CD14-positive monocyte (primary cell): ENCODE measurements around the gene MYZAP. TPM values are rescaled to one million over a fixed set of nuclear protein-coding genes. Genes with fewer than 3 reads are reported as not detected.

Source experiments
- DNase-seq, 3 donors: peaks; one replicate each; pipeline ENCODE4 v3.0.0-alpha.2; 2011 to 2022
- H2AFZ ChIP-seq: 2 replicates; pipeline ENCODE4 v1.6.0; 2012; ENCODE audit warnings: mild to moderate bottlenecking, low read depth, low read length, inconsistent platforms; ENCODE audit not compliant: insufficient read depth, poor library complexity, severe bottlenecking
- H3K27ac ChIP-seq, 2 donors: 1 replicate in 1 of 2; 2 replicates in 1 of 2; pipeline ENCODE4 v1.5.1; 2012 to 2013; ENCODE audit warnings: low read length in 2 of 2, control low read depth in 1 of 2, inconsistent platforms in 1 of 2, low read depth in 1 of 2, mild to moderate bottlenecking in 1 of 2
- H3K27me3 ChIP-seq, 2 donors: one replicate each; pipeline versions ENCODE4 v1.6.0 to v1.6.1; 2011 to 2013; ENCODE audit warnings: low read length in 2 of 2; ENCODE audit not compliant: control insufficient read depth in 2 of 2, insufficient read depth in 2 of 2
- H3K36me3 ChIP-seq, 2 donors: replicated peaks in 1 of 2; 1 replicate in 1 of 2; 2 replicates in 1 of 2; pipeline versions ENCODE4 v1.5.1 to v1.6.1; 2012 to 2013; ENCODE audit warnings: low read length in 2 of 2, control low read depth in 1 of 2, inconsistent platforms in 1 of 2, mild to moderate bottlenecking in 1 of 2; ENCODE audit not compliant: insufficient read depth in 2 of 2, control insufficient read depth in 1 of 2
- H3K4me1 ChIP-seq, 2 donors: 1 replicate in 1 of 2; 2 replicates in 1 of 2; pipeline versions ENCODE4 v1.5.1 to v1.6.1; 2012 to 2013; ENCODE audit warnings: low read length in 2 of 2, control low read depth in 1 of 2, inconsistent platforms in 1 of 2, mild to moderate bottlenecking in 1 of 2, moderate library complexity in 1 of 2; ENCODE audit not compliant: insufficient read depth in 2 of 2, control insufficient read depth in 1 of 2
- H3K4me2 ChIP-seq: replicated peaks from 2 replicates; pipeline ENCODE3; 2012; ENCODE audit warnings: low read length, moderate library complexity, mild to moderate bottlenecking; ENCODE audit not compliant: poor library complexity, severe bottlenecking; ENCODE audit errors: extremely low read depth
- H3K4me3 ChIP-seq, 3 experiments: fragments of 200-600 bp in 1 of 3; sonication (generic) in 1 of 3; replicated peaks in 1 of 3; 1 replicate in 2 of 3; 2 replicates in 1 of 3; pipeline ENCODE4 v1.5.1; 2011 to 2013; ENCODE audit warnings: low read length in 3 of 3, mild to moderate bottlenecking in 3 of 3, control low read depth in 2 of 3, low read depth in 2 of 3, inconsistent platforms in 1 of 3, moderate library complexity in 1 of 3
- H3K79me2 ChIP-seq: 2 replicates; pipeline ENCODE4 v1.6.0; 2012; ENCODE audit warnings: mild to moderate bottlenecking, control low read depth, inconsistent platforms, low read length, moderate library complexity; ENCODE audit not compliant: insufficient read depth
- H3K9ac ChIP-seq: 2 replicates; pipeline ENCODE4 v1.6.0; 2017; ENCODE audit warnings: low read length, mild to moderate bottlenecking; ENCODE audit not compliant: insufficient read depth, poor library complexity, severe bottlenecking
- H3K9me3 ChIP-seq, 2 donors: replicated peaks in 1 of 2; 1 replicate in 1 of 2; 2 replicates in 1 of 2; pipeline versions ENCODE4 v1.5.1 to v1.6.1; 2012 to 2013; ENCODE audit warnings: low read length in 2 of 2, control low read depth in 1 of 2; ENCODE audit not compliant: control insufficient read depth in 1 of 2, insufficient read depth in 1 of 2
- H4K20me1 ChIP-seq: 2 replicates; pipeline ENCODE4 v1.6.0; 2012; ENCODE audit warnings: mild to moderate bottlenecking, low read length, control low read depth, moderate library complexity; ENCODE audit not compliant: insufficient read depth
- H3K27ac Mint-ChIP-seq, 7 donors: one replicate each; pipeline ENCODE4 v1.8.0; 2020; ENCODE audit warnings: mild to moderate bottlenecking in 7 of 7, mixed read lengths in 7 of 7, moderate library complexity in 6 of 7, inconsistent platforms in 2 of 7
- H3K27me3 Mint-ChIP-seq, 3 donors: one replicate each; pipeline ENCODE4 v1.8.0; 2021 to 2022; ENCODE audit warnings: low read depth in 3 of 3, mild to moderate bottlenecking in 3 of 3, mixed read lengths in 3 of 3, moderate library complexity in 3 of 3, inconsistent platforms in 1 of 3
- H3K36me3 Mint-ChIP-seq, 2 donors: one replicate each; pipeline ENCODE4 v1.8.0; 2020; ENCODE audit warnings: mixed read lengths in 2 of 2, inconsistent platforms in 1 of 2, mild to moderate bottlenecking in 1 of 2
- H3K4me1 Mint-ChIP-seq: one replicate; pipeline ENCODE4 v1.8.0; 2020; ENCODE audit warnings: mild to moderate bottlenecking, mixed read lengths
- H3K4me3 Mint-ChIP-seq, 2 donors: one replicate each; pipeline ENCODE4 v1.8.0; 2020; ENCODE audit warnings: mild to moderate bottlenecking in 2 of 2, mixed read lengths in 2 of 2, moderate library complexity in 1 of 2
- H3K9me3 Mint-ChIP-seq, 7 donors: one replicate each; pipeline ENCODE4 v1.8.0; 2020 to 2022; ENCODE audit warnings: mixed read lengths in 7 of 7, mild to moderate bottlenecking in 6 of 7, moderate library complexity in 6 of 7, inconsistent platforms in 2 of 7
- WGBS: methylation state at CpG from one replicate; pipeline ENCODE4 v1.1.5; 2013; ENCODE audit warnings: missing lambda C conversion rate; ENCODE audit not compliant: insufficient coverage; 5-methylcytosine and 5-hydroxymethylcytosine counted together
- intact Hi-C, 2 donors: fragments of 100-400 bp; cut with micrococcal nuclease; formaldehyde crosslinking; loops; one replicate each; pipeline versions ENCODE4 v1.15.0 to v1.15.1; 2023
- polyA plus RNA-seq, 3 donors: library from polyadenylated mRNA; depleted of rRNA in 1 of 3; unstranded in 2 of 3; stranded (reverse) in 1 of 3; fragments of 300-500 nt in 2 of 3; fragments of >200 nt in 1 of 3; fragmentation: Illumina TruSeq in 2 of 3; gene quantifications; 1 replicate in 2 of 3; 2 replicates in 1 of 3; pipeline ENCODE4 v1.2.3, GENCODE V29; 2012 to 2021
- TF ChIP-seq, protein P1 (sequence below): fragments of 200-600 bp; IDR thresholded peaks from one replicate; pipeline ENCODE4 v1.8.0; 2022; ENCODE audit warnings: antibody characterized with exemption, mild to moderate bottlenecking

Gene MYZAP
- polyA plus RNA-seq, 3 donors, result 0.12 to 0.13 TPM; not detected in 1

DNA sequence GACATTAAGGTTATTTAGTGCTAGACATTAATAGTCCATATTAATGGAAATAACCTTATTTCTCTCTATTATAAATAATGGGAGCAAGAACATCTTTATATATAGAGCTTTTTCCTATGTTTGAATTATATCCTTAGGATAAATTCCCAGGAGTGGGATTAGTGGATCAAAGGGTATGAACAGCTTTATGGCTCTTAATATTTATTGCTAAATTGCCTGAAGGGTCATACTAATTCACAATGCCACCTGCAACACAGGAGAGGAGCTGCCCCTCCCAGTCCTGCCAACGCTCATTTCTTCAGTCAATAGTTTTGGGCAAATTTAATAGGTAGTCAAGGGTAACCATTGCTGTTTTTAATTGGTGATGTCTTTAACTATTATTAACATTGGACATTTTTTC lies 65.9 kb downstream of the MYZAP start:
- H3K27me3 Mint-ChIP-seq, result peaks cover 1 to 5% (median 2%) of the 10 kb centered on the region in 3 donors
- Histone ChIP-seq H3K27me3 (no peaks in the 10 kb centered on the region), H3K4me3 (no peak overlapping the region), H3K4me2 (no peak overlapping the region), H4K20me1 (no peaks in the 10 kb centered on the region), H3K36me3 (no peaks in the 10 kb centered on the region), H3K27ac (no peak overlapping the region), H3K4me1 (no peaks in the 10 kb centered on the region), H3K9me3 (no peaks in the 10 kb centered on the region), H2AFZ (no peak overlapping the region), H3K9ac (no peak overlapping the region), H3K79me2 (no peaks in the 10 kb centered on the region)
- H3K27ac Mint-ChIP-seq, result no peak overlapping the region
- intact Hi-C loops, result loop anchor here in 1 of 2 donors (10.0 kb wide), 1 partner anchor 103 kb away; no protein-coding TSS in a partner anchor
- no peaks in the 10 kb centered on the region for H3K9me3 Mint-ChIP-seq
- no peaks in the 10 kb centered on the region for H3K4me1 Mint-ChIP-seq
- DNase-seq, result no peak
- TF ChIP-seq, protein P1, sequence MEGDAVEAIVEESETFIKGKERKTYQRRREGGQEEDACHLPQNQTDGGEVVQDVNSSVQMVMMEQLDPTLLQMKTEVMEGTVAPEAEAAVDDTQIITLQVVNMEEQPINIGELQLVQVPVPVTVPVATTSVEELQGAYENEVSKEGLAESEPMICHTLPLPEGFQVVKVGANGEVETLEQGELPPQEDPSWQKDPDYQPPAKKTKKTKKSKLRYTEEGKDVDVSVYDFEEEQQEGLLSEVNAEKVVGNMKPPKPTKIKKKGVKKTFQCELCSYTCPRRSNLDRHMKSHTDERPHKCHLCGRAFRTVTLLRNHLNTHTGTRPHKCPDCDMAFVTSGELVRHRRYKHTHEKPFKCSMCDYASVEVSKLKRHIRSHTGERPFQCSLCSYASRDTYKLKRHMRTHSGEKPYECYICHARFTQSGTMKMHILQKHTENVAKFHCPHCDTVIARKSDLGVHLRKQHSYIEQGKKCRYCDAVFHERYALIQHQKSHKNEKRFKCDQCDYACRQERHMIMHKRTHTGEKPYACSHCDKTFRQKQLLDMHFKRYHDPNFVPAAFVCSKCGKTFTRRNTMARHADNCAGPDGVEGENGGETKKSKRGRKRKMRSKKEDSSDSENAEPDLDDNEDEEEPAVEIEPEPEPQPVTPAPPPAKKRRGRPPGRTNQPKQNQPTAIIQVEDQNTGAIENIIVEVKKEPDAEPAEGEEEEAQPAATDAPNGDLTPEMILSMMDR, result no peak
- no peak overlapping the region for H3K4me3 Mint-ChIP-seq
- WGBS, result no CpG with 5 or more reads among the region's 1 CpG
- no peaks in the 10 kb centered on the region for H3K36me3 Mint-ChIP-seq

DNA sequence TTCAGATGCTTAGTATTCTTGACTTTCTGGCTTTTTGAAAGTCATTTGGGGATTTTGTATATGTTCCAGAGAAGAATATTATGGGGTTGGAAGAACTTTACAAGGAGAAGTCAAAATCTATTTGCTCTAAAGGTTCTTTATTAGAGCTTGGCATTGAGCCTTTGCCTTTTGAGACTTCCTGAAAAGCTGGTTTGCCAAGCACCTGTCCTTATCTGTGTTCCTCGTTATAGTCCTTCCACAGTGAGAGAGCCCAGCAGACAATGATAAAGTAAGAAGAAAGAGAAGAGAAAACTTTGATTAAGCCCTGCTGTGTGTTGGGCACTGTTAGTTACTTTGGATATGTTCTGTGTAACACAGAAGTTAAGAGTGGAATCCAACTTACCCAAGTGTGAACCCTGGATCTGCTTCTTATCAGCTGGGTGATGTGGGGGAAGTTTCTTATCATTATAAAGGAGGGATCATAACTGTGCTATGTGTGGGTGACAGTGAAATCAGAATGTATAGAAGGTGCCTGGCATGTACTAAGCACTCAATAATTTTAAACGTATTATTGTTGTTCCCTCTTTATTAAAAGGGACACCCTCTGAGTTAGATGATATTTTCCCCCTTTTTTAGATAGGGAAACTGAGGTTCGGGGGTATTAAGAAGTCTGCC lies 70.5 kb downstream of the MYZAP start:
- Histone ChIP-seq H3K36me3 (no peaks in the 10 kb centered on the region), H3K9me3 (no peaks in the 10 kb centered on the region), H3K4me3 (no peak overlapping the region), H3K4me2 (no peak overlapping the region), H3K9ac (no peak overlapping the region), H3K27me3 (no peaks in the 10 kb centered on the region), H4K20me1 (no peaks in the 10 kb centered on the region), H2AFZ (no peak overlapping the region), H3K4me1 (no peaks in the 10 kb centered on the region), H3K27ac (no peak overlapping the region), H3K79me2 (no peaks in the 10 kb centered on the region)
- no peak overlapping the region for H3K4me3 Mint-ChIP-seq
- no peaks in the 10 kb centered on the region for H3K4me1 Mint-ChIP-seq
- TF ChIP-seq, protein P1, result no peak
- DNase-seq, result no peak
- H3K36me3 Mint-ChIP-seq, result no peaks in the 10 kb centered on the region
- peaks cover 0 to 5% (median 2%) of the 10 kb centered on the region in 3 donors for H3K27me3 Mint-ChIP-seq
- no peaks in the 10 kb centered on the region for H3K9me3 Mint-ChIP-seq
- no peak overlapping the region for H3K27ac Mint-ChIP-seq
- 71% methylated on average over 1 of the region's 3 CpGs for WGBS
- intact Hi-C loops, result no loop called here
